Stimulated activated memory B cell treated with anti-CD40 and anti-IgM and Interleukin-4, amounts not matched to agents 10 μg/mL and 1 μg/mL and 100 μg/mL, for 72 hours (primary cell): ENCODE data around the gene ZNG1B.
A peak's percentile ranks its signal among the peaks of the same experiment; 100 is the strongest.
"Not testable (repeated sequence)": the region's sequence is repeated elsewhere in the genome, so short reads cannot be mapped to it uniquely, and the experiment has no call there.

ENCODE experiments used
- ATAC-seq: fragments of 150-1000 bp; cut with Tn5 transposase; 2 replicates; pipeline ENCODE4 v1.10.0; 2021
- H3K27ac Mint-ChIP-seq: one replicate; pipeline ENCODE4 v1.8.0; 2022; ENCODE audit warnings: mild to moderate bottlenecking, mixed read lengths
- H3K27me3 Mint-ChIP-seq: one replicate; pipeline ENCODE4 v1.8.0; 2022; ENCODE audit warnings: mixed read lengths
- H3K36me3 Mint-ChIP-seq: one replicate; pipeline ENCODE4 v1.8.0; 2022; ENCODE audit warnings: mixed read lengths
- H3K4me1 Mint-ChIP-seq: one replicate; pipeline ENCODE4 v1.8.0; 2022; ENCODE audit warnings: mixed read lengths
- H3K4me3 Mint-ChIP-seq: one replicate; pipeline ENCODE4 v1.8.0; 2022; ENCODE audit warnings: mild to moderate bottlenecking, moderate library complexity, mixed read lengths
- H3K9me3 Mint-ChIP-seq: one replicate; pipeline ENCODE4 v1.8.0; 2022; ENCODE audit warnings: mixed read lengths

The ZNG1B gene

GRCh38 chr2:113499886-113500722, 62.6 kb downstream of the ZNG1B start:
- not testable (repeated sequence) for H3K4me1 Mint-ChIP-seq, H3K9me3 Mint-ChIP-seq, H3K27me3 Mint-ChIP-seq, H3K27ac Mint-ChIP-seq, ATAC-seq, H3K4me3 Mint-ChIP-seq
- peaks cover 11% of the 10 kb centered on the region for H3K36me3 Mint-ChIP-seq

- ATAC-seq, H3K4me1 Mint-ChIP-seq, H3K9me3 Mint-ChIP-seq, H3K27ac Mint-ChIP-seq, H3K4me3 Mint-ChIP-seq, H3K27me3 Mint-ChIP-seq: not testable (repeated sequence)
- H3K36me3 Mint-ChIP-seq = peaks cover 11% of the 10 kb centered on the region
These were observed 63.2 kb downstream of the ZNG1B start for GRCh38 chr2:113500723-113501038.

GRCh38 chr2:113502216-113503093, 65.0 kb downstream of the ZNG1B start:
- not testable (repeated sequence) for H3K9me3 Mint-ChIP-seq, ATAC-seq, H3K4me1 Mint-ChIP-seq, H3K36me3 Mint-ChIP-seq
- Mint-ChIP-seq H3K27ac (peak overlapping the region; percentile 14), H3K27me3 (peaks cover 11% of the 10 kb centered on the region), H3K4me3 (peak overlapping the region; percentile 56)

GRCh38 chr2:113503094-113504042, 65.9 kb downstream of the ZNG1B start:
- Mint-ChIP-seq H3K27ac (peak overlapping the region; percentile 14), H3K27me3 (peaks cover 18% of the 10 kb centered on the region), H3K4me3 (peak overlapping the region; percentile 56)
- not testable (repeated sequence) for H3K36me3 Mint-ChIP-seq, H3K4me1 Mint-ChIP-seq, H3K9me3 Mint-ChIP-seq
- peak; percentile 71 for ATAC-seq

- H3K9me3 Mint-ChIP-seq, H3K4me3 Mint-ChIP-seq, H3K36me3 Mint-ChIP-seq, H3K27ac Mint-ChIP-seq, H3K4me1 Mint-ChIP-seq, ATAC-seq: not testable (repeated sequence)
- peaks cover 18% of the 10 kb centered on the region for H3K27me3 Mint-ChIP-seq
These were observed 66.6 kb downstream of the ZNG1B start for GRCh38 chr2:113504081-113504480.

GRCh38 chr2:113507394-113508140, 70.1 kb downstream of the ZNG1B start:
- not testable (repeated sequence) for H3K9me3 Mint-ChIP-seq, H3K27ac Mint-ChIP-seq, H3K4me3 Mint-ChIP-seq, H3K36me3 Mint-ChIP-seq, ATAC-seq, H3K4me1 Mint-ChIP-seq
- H3K27me3 Mint-ChIP-seq = peaks cover 18% of the 10 kb centered on the region

GRCh38 chr2:113508187-113508586, 70.7 kb downstream of the ZNG1B start:
- H3K36me3 Mint-ChIP-seq, H3K4me3 Mint-ChIP-seq, H3K27ac Mint-ChIP-seq, H3K4me1 Mint-ChIP-seq, H3K9me3 Mint-ChIP-seq: not testable (repeated sequence)
- H3K27me3 Mint-ChIP-seq = peaks cover 16% of the 10 kb centered on the region
- ATAC-seq = peak; percentile 24

- H3K27me3 Mint-ChIP-seq = peaks cover 16% of the 10 kb centered on the region
- not testable (repeated sequence) for H3K4me3 Mint-ChIP-seq, H3K9me3 Mint-ChIP-seq, H3K4me1 Mint-ChIP-seq, ATAC-seq, H3K27ac Mint-ChIP-seq, H3K36me3 Mint-ChIP-seq
These were observed 73.4 kb downstream of the ZNG1B start for GRCh38 chr2:113510913-113511312.

GRCh38 chr2:113511859-113512258, 74.4 kb downstream of the ZNG1B start:
- H3K27ac Mint-ChIP-seq, H3K36me3 Mint-ChIP-seq, H3K9me3 Mint-ChIP-seq, H3K4me3 Mint-ChIP-seq, H3K4me1 Mint-ChIP-seq: not testable (repeated sequence)
- H3K27me3 Mint-ChIP-seq = peaks cover 16% of the 10 kb centered on the region
- peak; percentile 50 for ATAC-seq

- H3K27ac Mint-ChIP-seq, H3K4me3 Mint-ChIP-seq, H3K36me3 Mint-ChIP-seq, H3K27me3 Mint-ChIP-seq, H3K4me1 Mint-ChIP-seq, H3K9me3 Mint-ChIP-seq, ATAC-seq: not testable (repeated sequence)
These were observed 78.0 kb downstream of the ZNG1B start for GRCh38 chr2:113515457-113515856.

- H3K27me3 Mint-ChIP-seq, ATAC-seq, H3K36me3 Mint-ChIP-seq, H3K9me3 Mint-ChIP-seq, H3K4me1 Mint-ChIP-seq, H3K4me3 Mint-ChIP-seq, H3K27ac Mint-ChIP-seq: not testable (repeated sequence)
These were observed 78.5 kb downstream of the ZNG1B start for GRCh38 chr2:113515995-113516394.

- not testable (repeated sequence) for H3K27me3 Mint-ChIP-seq, H3K4me3 Mint-ChIP-seq, H3K4me1 Mint-ChIP-seq, H3K36me3 Mint-ChIP-seq, H3K27ac Mint-ChIP-seq, H3K9me3 Mint-ChIP-seq, ATAC-seq
These were observed 79.5 kb downstream of the ZNG1B start for GRCh38 chr2:113517025-113517424.

GRCh38 chr2:113520837-113521236, 83.3 kb downstream of the ZNG1B start:
- not testable (repeated sequence) for H3K4me1 Mint-ChIP-seq, H3K9me3 Mint-ChIP-seq, ATAC-seq, H3K4me3 Mint-ChIP-seq, H3K27me3 Mint-ChIP-seq, H3K36me3 Mint-ChIP-seq, H3K27ac Mint-ChIP-seq

- not testable (repeated sequence) for H3K4me1 Mint-ChIP-seq, H3K9me3 Mint-ChIP-seq, ATAC-seq, H3K36me3 Mint-ChIP-seq, H3K27me3 Mint-ChIP-seq, H3K27ac Mint-ChIP-seq, H3K4me3 Mint-ChIP-seq
These were observed 84.0 kb downstream of the ZNG1B start for GRCh38 chr2:113521492-113521891.

GRCh38 chr2:113524986-113525385, 87.5 kb downstream of the ZNG1B start:
- H3K27me3 Mint-ChIP-seq, H3K36me3 Mint-ChIP-seq, H3K4me3 Mint-ChIP-seq, H3K27ac Mint-ChIP-seq, H3K9me3 Mint-ChIP-seq, H3K4me1 Mint-ChIP-seq, ATAC-seq: not testable (repeated sequence)
